ENCODE results near the gene PIBF1.
"Not testable (repeated sequence)": the region's sequence is repeated elsewhere in the genome, so short reads cannot be mapped to it uniquely, and the experiment has no call there.

PIBF1 gene

GRCh38 chr13:72932250-72932649 is 150.3 kb downstream of the PIBF1 start:
- no peak for DNase-seq (ENCODE audit: low read depth)
- in situ Hi-C loops (cut with HindIII; ENCODE audit: low sequenced_read_pairs) = no loop called here

GRCh38 chr13:72946267-72946666 is 164.3 kb downstream of the PIBF1 start:
- H3K4me3 ChIP-seq (ENCODE audit: low read depth, low read length); DNase-seq (ENCODE audit: low read depth); in situ Hi-C loops (cut with HindIII; ENCODE audit: low sequenced_read_pairs): not testable (repeated sequence)

More at GRCh38 chr13:72932250-72932649, 150.3 kb downstream of the PIBF1 start:
- no peak for TF ChIP-seq CTCF (IDR thresholded peaks at IDR 0.05; ENCODE audit: low read depth, low read length, missing control alignments)
- no peak overlapping the region for H3K4me3 ChIP-seq (ENCODE audit: low read depth, low read length)

- H3K4me3 ChIP-seq (ENCODE audit: low read depth, low read length) = no peak overlapping the region
- in situ Hi-C loops (cut with HindIII; ENCODE audit: low sequenced_read_pairs) = no loop called here
- no peak for TF ChIP-seq CTCF (IDR thresholded peaks at IDR 0.05; ENCODE audit: low read depth, low read length, missing control alignments)
- no peak for DNase-seq (ENCODE audit: low read depth)
Measured at GRCh38 chr13:72952529-72953141, 170.7 kb downstream of the PIBF1 start.

GRCh38 chr13:72953391-72953965 is 171.5 kb downstream of the PIBF1 start:
- no peak overlapping the region for H3K4me3 ChIP-seq (ENCODE audit: low read depth, low read length)
- in situ Hi-C loops (cut with HindIII; ENCODE audit: low sequenced_read_pairs) = no loop called here
- no peak for TF ChIP-seq CTCF (IDR thresholded peaks at IDR 0.05; ENCODE audit: low read depth, low read length, missing control alignments)
- no peak for DNase-seq (ENCODE audit: low read depth)

GRCh38 chr13:72959643-72960042 is 177.7 kb downstream of the PIBF1 start:
- TF ChIP-seq CTCF (IDR thresholded peaks at IDR 0.05; ENCODE audit: low read depth, low read length, missing control alignments) = no peak
- in situ Hi-C loops (cut with HindIII; ENCODE audit: low sequenced_read_pairs) = no loop called here
- no peak for DNase-seq (ENCODE audit: low read depth)
- H3K4me3 ChIP-seq (ENCODE audit: low read depth, low read length) = no peak overlapping the region

GRCh38 chr13:72960114-72960513 is 178.2 kb downstream of the PIBF1 start:
- in situ Hi-C loops (cut with HindIII; ENCODE audit: low sequenced_read_pairs) = no loop called here
- H3K4me3 ChIP-seq (ENCODE audit: low read depth, low read length) = no peak overlapping the region
- no peak for TF ChIP-seq CTCF (IDR thresholded peaks at IDR 0.05; ENCODE audit: low read depth, low read length, missing control alignments)
- no peak for DNase-seq (ENCODE audit: low read depth)

- TF ChIP-seq CTCF (IDR thresholded peaks at IDR 0.05; ENCODE audit: low read depth, low read length, missing control alignments) = no peak
- in situ Hi-C loops (cut with HindIII; ENCODE audit: low sequenced_read_pairs) = no loop called here
- no peak for DNase-seq (ENCODE audit: low read depth)
- H3K4me3 ChIP-seq (ENCODE audit: low read depth, low read length) = no peak overlapping the region
Measured at GRCh38 chr13:72960541-72960940, 178.6 kb downstream of the PIBF1 start.
